ENCODE data around the gene TSR3. TPM values are rescaled to one million over a fixed set of nuclear protein-coding genes. Genes with fewer than 3 reads are reported as not detected.

The TSR3 gene
- total RNA-seq, 1 experiment from 2014 or later: 58.8 TPM

- H3K23me2 ChIP-seq (ENCODE audit: insufficient read length, low read depth, low read length, poor library complexity, severe bottlenecking): peaks cover 8% of the 10 kb centered on the region
- H3K27me3 Mint-ChIP-seq (ENCODE audit: low read depth): no peaks in the 10 kb centered on the region
- peaks cover 43% of the 10 kb centered on the region for H3K79me2 ChIP-seq (ENCODE audit: insufficient read depth, low read length)
- peaks cover 13 to 17% of the 10 kb centered on the region in 2 experiments for H3K4me1 Mint-ChIP-seq
- H4K20me1 ChIP-seq (ENCODE audit: control insufficient read depth, insufficient read depth, insufficient read length): peaks cover 5% of the 10 kb centered on the region
- no peaks in the 10 kb centered on the region for H3K27me3 ChIP-seq (ENCODE audit: insufficient read depth, low read length)
- H3K18ac ChIP-seq (ENCODE audit: insufficient read length, low read depth, low read length): no peak overlapping the region
- no peaks in the 10 kb centered on the region for H3K9me3 ChIP-seq (ENCODE audit: control insufficient read depth, low read depth, low read length)
- no peak overlapping the region for H2AK5ac ChIP-seq (ENCODE audit: insufficient read length, low read length)
- H2BK15ac ChIP-seq (ENCODE audit: low read depth, low read length): no peak overlapping the region
- H2BK120ac ChIP-seq (ENCODE audit: low read depth, low read length, poor library complexity, severe bottlenecking): no peak overlapping the region
- no peak overlapping the region for H3K9ac ChIP-seq (ENCODE audit: extremely low read depth, insufficient read length, low read length)
- peaks cover 9% of the 10 kb centered on the region for H3K79me1 ChIP-seq (ENCODE audit: insufficient read depth, low read depth, low read length, poor library complexity, severe bottlenecking)
- no peak overlapping the region for H3K4me3 Mint-ChIP-seq
- H3K36me3 Mint-ChIP-seq (ENCODE audit: insufficient read depth in 1 of 3, low read depth in 3 of 3): peaks cover 60 to 81% (median 77%) of the 10 kb centered on the region in 3 experiments
- H4K91ac ChIP-seq (ENCODE audit: insufficient read length, low read depth, low read length): no peak overlapping the region
- H4K5ac ChIP-seq (ENCODE audit: insufficient read length, low read depth, low read length): no peak overlapping the region
- no peak overlapping the region for H3K27ac ChIP-seq (ENCODE audit: insufficient read length, low read depth, low read length)
- no peak overlapping the region for H3K4me2 ChIP-seq (ENCODE audit: insufficient read depth, insufficient read length, low read length)
- H3T11ph ChIP-seq (ENCODE audit: low read length): no peak overlapping the region
- H3K23ac ChIP-seq (ENCODE audit: insufficient read length, low read depth, low read length): no peak overlapping the region
- TF ChIP-seq, protein P1, sequence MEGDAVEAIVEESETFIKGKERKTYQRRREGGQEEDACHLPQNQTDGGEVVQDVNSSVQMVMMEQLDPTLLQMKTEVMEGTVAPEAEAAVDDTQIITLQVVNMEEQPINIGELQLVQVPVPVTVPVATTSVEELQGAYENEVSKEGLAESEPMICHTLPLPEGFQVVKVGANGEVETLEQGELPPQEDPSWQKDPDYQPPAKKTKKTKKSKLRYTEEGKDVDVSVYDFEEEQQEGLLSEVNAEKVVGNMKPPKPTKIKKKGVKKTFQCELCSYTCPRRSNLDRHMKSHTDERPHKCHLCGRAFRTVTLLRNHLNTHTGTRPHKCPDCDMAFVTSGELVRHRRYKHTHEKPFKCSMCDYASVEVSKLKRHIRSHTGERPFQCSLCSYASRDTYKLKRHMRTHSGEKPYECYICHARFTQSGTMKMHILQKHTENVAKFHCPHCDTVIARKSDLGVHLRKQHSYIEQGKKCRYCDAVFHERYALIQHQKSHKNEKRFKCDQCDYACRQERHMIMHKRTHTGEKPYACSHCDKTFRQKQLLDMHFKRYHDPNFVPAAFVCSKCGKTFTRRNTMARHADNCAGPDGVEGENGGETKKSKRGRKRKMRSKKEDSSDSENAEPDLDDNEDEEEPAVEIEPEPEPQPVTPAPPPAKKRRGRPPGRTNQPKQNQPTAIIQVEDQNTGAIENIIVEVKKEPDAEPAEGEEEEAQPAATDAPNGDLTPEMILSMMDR (conservative IDR thresholded peaks at IDR 0.05): no peak
- H4K8ac ChIP-seq (replicated peaks; ENCODE audit: insufficient read length, low read depth, low read length): no peak overlapping the region
- no peak for DNase-seq
- no peak overlapping the region for H3K14ac ChIP-seq (ENCODE audit: insufficient read depth, low read length)
- no peak overlapping the region for H2BK12ac ChIP-seq (ENCODE audit: insufficient read length, low read depth, low read length)
- no CpG with 5 or more reads among the region's 46 CpGs for WGBS (ENCODE audit: extremely low coverage, insufficient read length, low lambda C conversion rate)
- peaks cover under 1 to 3% of the 10 kb centered on the region in 2 experiments; a peak in 4 of 5 replicates for H3K9me3 Mint-ChIP-seq
- no peak overlapping the region for H2BK5ac ChIP-seq (ENCODE audit: insufficient read length, low read length)
- no peak overlapping the region for H3K27ac Mint-ChIP-seq
- no peaks in the 10 kb centered on the region; the same call in 1 of the 2 replicates for H3K4me1 ChIP-seq (ENCODE audit: insufficient read depth, low read length)
- H2BK20ac ChIP-seq (ENCODE audit: low read depth, low read length, poor library complexity, severe bottlenecking): no peak overlapping the region
- no peak overlapping the region for H3K56ac ChIP-seq (ENCODE audit: insufficient read length, low read depth, low read length)
- no peak overlapping the region for H3K4ac ChIP-seq (ENCODE audit: low read depth, low read length)
- no peak overlapping the region for H2AFZ ChIP-seq (ENCODE audit: low read length)
Observed at GRCh38 chr16:1315081-1316032, 36.3 kb downstream of the TSR3 start.
